T-helper 1 cell treated with Interleukin-12 subunit alpha and Interleukin-12 subunit beta and Interleukin-4 antibody, amounts not matched to agents 30 μg/mL and 1 μg/mL, for 36 hours (primary cell): Measurements from ENCODE around the gene ISOC2.
A peak's percentile ranks its signal among the peaks of the same experiment; 100 is the strongest.

Experiments
- H3K27ac Mint-ChIP-seq: one replicate; pipeline ENCODE4 v1.8.0; 2021; ENCODE audit warnings: mild to moderate bottlenecking, mixed read lengths
- H3K27me3 Mint-ChIP-seq: one replicate; pipeline ENCODE4 v1.8.0; 2021; ENCODE audit warnings: low read depth, mixed read lengths
- H3K36me3 Mint-ChIP-seq: one replicate; pipeline ENCODE4 v1.8.0; 2021; ENCODE audit warnings: low read depth, mixed read lengths
- H3K4me1 Mint-ChIP-seq: one replicate; pipeline ENCODE4 v1.8.0; 2021; ENCODE audit warnings: low read depth, mixed read lengths
- H3K4me3 Mint-ChIP-seq: one replicate; pipeline ENCODE4 v1.8.0; 2021; ENCODE audit warnings: mild to moderate bottlenecking, moderate library complexity, mixed read lengths
- H3K9me3 Mint-ChIP-seq: one replicate; pipeline ENCODE4 v1.8.0; 2021; ENCODE audit warnings: mixed read lengths

The ISOC2 gene

DNA sequence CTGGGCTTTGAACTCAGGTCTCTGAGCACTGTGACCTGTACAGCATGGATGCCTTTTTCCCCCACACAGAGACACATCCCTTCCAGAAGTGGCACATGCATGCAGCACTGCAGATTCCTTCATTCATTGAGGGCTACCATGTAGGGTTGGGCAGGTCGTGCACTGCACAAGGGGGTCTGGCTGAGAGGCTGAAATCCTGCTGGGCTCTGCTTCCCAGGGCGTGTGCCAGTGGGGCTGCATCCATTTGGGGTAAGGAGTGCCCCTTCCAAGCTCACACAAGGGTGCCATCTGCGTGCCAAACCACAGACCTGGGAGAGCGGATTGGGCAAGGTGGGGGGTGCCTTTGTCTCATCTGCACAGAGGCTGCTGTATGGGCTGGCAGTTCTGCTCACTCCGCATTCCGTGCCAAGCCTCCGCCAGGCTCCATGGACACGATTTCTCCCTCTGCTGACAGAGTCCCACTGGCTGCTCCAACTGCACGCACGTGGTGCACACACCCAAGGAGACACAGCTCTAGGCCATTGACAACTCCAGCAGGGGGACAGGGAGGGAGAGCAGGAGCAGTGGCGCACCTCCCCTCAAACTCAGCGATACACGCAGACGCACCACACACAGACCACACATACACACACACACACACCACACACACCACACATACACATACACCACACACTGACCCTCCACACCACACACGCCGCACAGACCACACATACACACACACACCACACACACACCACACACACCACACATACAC, 13.8 kb downstream of the ISOC2 start:
- Mint-ChIP-seq H3K4me1 (peaks cover 3% of the 10 kb centered on the region), H3K4me3 (no peak overlapping the region), H3K27me3 (peaks cover 50% of the 10 kb centered on the region), H3K9me3 (no peaks in the 10 kb centered on the region), H3K27ac (no peak overlapping the region), H3K36me3 (no peaks in the 10 kb centered on the region)

DNA sequence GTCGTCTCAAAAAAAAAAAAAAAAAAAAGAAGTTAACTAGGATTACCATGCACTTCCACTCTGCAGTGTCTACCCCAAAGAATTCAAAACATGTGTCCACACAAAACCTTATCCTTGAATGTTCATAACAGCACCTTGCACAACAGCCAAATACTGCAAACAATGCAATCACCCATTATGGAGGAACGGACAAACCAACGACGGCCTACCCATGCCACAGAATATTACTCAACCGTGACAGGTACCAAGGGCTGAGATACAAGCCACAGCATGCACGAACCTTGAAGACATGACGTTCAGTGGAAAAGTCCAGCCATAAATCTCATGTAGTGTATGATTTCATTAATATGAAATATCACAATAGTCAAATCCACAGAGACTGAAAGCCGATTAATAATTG, 15.4 kb downstream of the ISOC2 start:
- Mint-ChIP-seq H3K4me3 (no peak overlapping the region), H3K9me3 (no peaks in the 10 kb centered on the region), H3K4me1 (peaks cover 8% of the 10 kb centered on the region), H3K27ac (no peak overlapping the region), H3K36me3 (no peaks in the 10 kb centered on the region), H3K27me3 (peaks cover 49% of the 10 kb centered on the region)

DNA sequence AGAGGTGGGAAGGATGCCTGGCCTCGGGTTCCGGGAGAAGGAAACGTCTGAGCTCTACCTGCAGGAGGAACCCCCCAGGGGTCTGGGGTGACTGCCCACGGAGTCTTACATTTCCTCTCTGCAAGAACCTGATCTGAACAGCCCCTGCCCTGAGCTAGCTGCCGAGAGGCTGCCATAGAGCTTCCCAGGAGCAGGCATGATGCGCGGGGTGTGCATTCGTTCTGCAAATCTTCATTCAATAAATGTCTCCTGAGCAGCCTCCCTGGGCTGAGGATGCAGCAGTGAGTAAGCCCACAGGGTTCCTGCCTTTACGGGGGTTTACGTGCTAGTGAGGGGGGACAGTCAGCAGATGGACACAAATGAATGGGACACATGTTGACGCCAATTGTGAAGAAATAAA, 16.8 kb downstream of the ISOC2 start:
- H3K4me3 Mint-ChIP-seq: no peak overlapping the region
- H3K4me1 Mint-ChIP-seq: peaks cover 11% of the 10 kb centered on the region
- H3K27me3 Mint-ChIP-seq: peaks cover 52% of the 10 kb centered on the region

DNA sequence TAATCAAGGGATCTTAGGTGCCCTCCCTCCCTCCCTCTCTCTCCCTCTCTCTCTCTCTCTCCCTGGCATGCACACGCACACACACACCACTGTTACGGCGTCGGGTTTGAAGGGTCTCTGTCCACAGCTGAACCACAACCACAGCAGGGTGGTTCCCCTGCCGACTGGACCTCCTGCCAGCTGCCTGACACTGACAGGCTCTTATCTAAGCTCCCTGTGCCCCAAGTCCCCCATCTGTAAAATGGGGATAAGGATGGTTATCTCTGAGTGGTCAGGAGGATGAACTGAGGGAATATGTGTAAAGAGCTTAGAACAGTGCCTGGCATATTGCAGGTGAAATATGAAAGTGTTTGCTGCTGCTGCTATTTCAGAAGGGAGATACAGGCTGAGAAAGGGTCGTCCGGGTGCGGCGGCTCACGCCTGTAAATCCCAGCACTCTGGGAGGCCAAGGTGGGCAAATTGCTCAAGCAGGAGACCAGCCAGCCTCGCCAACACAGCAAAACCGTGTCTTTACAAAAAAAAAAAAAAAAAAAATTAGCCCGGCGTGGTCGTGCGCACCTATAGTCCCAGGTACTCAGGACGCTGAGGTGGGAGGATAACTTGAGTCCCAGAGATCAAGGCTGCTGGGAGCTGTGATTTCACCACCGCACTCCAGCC, 17.5 kb downstream of the ISOC2 start:
- no peak overlapping the region for H3K4me3 Mint-ChIP-seq
- H3K36me3 Mint-ChIP-seq: no peaks in the 10 kb centered on the region
- peaks cover 11% of the 10 kb centered on the region for H3K4me1 Mint-ChIP-seq
- no peaks in the 10 kb centered on the region for H3K9me3 Mint-ChIP-seq
- H3K27ac Mint-ChIP-seq: no peak overlapping the region
- H3K27me3 Mint-ChIP-seq: peaks cover 58% of the 10 kb centered on the region

More for the DNA sequence above, 16.8 kb downstream of the ISOC2 start:
- H3K36me3 Mint-ChIP-seq: no peaks in the 10 kb centered on the region
- no peaks in the 10 kb centered on the region for H3K9me3 Mint-ChIP-seq
- H3K27ac Mint-ChIP-seq: no peak overlapping the region

DNA sequence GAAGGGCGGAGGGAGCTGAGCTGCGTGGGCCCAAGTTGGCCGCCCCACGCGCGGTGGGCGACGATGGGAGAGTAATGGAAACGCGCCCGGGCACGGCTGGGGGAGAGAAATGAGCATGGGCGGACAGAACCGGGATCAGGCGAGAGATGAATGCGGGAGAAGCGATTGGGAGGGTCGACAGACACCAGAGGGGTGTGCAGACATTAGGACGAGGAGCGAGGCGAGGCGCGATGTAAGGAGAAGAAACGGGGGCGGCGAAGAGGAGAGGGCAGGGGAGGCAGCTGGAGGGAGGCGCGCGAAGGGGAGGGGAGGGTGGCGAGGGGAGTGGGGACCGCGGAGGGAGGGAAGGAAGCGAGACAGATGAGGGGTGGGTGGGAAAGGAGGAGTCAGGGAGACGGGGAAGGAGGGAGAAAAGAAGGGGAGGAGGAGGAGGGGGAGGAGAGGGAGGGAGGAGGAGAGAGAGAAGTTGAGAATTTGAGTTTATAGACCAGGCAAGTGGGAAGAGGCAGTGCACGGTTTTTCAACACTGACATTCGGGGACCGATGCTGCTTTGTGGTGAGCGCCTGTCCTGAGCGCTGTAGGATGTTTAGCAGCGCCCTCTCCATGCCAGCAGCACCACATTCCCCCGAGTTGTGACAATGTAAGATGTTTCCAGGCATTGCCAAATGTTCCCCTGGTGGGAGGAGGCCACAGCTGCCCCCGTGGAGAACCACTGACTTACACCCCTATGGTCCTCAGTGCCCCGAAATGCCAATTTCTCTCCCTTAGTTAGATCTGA, 18.2 kb downstream of the ISOC2 start, which contains the start of gene SHISA7:
Gene SHISA7 (minus strand): TSS at position 256 of the 779 bp plus-strand sequence. CDS start 437 bp downstream, outside the sequence.
- Mint-ChIP-seq H3K36me3 (no peaks in the 10 kb centered on the region), H3K27me3 (peaks cover 61% of the 10 kb centered on the region), H3K4me1 (peaks cover 11% of the 10 kb centered on the region), H3K9me3 (no peaks in the 10 kb centered on the region), H3K4me3 (no peak within 1 kb of the TSS), H3K27ac (no peak within 1 kb of the TSS)

DNA sequence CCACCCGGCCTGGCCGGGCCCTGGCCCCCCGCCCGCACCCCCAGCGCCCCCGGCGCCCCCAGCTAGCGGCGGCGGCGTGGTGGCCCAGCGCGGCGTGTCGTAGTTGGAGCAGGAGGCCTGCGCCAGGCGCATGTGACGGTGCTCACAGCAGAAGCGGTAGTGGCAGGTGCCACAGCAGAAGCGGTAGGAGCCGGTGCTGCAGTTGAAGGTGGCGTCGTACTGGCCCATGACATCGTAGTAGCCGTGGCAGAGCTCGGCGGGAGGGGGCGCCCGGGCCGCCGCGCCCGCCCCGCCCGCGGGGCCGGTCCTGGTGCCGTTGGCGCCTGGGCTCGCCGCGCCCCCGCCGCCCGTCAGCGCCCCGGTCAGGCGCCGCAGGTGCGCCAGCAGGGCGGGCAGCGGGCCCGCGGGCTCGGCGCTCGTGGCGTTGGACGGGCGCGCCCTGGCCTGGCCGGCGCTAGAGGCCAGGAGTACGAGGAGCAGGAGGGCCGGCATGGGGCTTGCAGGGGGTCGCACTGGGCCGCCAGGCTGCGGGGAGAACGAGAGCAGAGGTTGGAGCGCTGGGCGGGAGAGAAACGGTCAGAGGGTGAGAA, 19.0 kb downstream of the ISOC2 start:
- Mint-ChIP-seq H3K4me3 (no peak overlapping the region), H3K27me3 (peaks cover 63% of the 10 kb centered on the region), H3K9me3 (no peaks in the 10 kb centered on the region), H3K36me3 (no peaks in the 10 kb centered on the region), H3K27ac (no peak overlapping the region), H3K4me1 (peaks cover 11% of the 10 kb centered on the region)

DNA sequence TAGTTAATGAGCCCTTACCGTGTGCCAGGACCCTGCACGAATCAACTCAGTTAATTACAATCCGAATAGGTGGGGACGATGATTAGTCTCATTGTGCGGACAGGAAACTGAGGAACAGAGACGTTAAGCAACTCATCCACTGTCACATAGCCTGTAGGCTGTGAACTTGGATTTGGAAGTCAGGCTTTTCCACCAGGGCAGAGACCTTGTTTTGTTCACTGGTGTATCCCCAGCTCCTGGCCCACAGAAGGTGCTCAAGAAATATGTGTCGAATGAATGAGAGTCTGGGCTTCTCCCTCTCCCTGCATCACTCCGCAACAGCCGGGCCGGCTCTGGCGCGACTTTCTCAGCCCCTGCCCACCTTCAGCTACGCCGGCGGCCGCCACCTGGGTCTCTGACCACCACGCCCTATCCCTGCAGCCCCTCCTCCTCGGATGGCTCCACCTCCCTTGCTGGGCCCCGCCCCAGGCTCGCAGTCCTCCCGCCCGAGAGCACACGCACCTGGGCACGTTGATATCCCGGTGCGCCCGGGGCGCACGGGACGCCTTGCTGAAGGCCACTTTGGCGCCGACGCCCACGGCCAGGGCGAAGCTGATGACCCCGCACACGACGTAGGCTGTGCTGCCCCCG, 19.6 kb downstream of the ISOC2 start:
- H3K27me3 Mint-ChIP-seq: peaks cover 70% of the 10 kb centered on the region
- H3K27ac Mint-ChIP-seq: no peak overlapping the region
- H3K4me3 Mint-ChIP-seq: no peak overlapping the region
- peaks cover 12% of the 10 kb centered on the region for H3K4me1 Mint-ChIP-seq
- H3K9me3 Mint-ChIP-seq: no peaks in the 10 kb centered on the region
- no peaks in the 10 kb centered on the region for H3K36me3 Mint-ChIP-seq

DNA sequence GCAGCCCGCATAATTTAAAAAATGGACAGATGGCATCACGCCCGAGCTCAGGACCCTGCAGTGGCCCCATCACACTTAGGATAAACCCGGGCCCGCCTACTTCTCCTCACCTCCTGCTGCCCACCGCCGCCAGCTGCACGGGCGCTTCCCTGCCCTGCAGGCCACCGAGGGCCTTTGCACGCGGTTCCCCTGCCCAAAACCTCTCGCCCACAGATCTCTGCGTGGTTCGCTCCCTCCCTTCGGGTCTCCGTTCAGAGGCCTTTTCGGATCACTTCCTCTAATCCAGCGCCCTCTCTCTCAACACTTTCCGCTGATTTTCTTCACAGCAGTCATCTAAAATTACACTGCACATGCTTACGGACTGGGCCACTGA, 20.1 kb downstream of the ISOC2 start:
- Mint-ChIP-seq H3K27me3 (peaks cover 74% of the 10 kb centered on the region), H3K9me3 (no peaks in the 10 kb centered on the region), H3K4me1 (peaks cover 13% of the 10 kb centered on the region)

DNA sequence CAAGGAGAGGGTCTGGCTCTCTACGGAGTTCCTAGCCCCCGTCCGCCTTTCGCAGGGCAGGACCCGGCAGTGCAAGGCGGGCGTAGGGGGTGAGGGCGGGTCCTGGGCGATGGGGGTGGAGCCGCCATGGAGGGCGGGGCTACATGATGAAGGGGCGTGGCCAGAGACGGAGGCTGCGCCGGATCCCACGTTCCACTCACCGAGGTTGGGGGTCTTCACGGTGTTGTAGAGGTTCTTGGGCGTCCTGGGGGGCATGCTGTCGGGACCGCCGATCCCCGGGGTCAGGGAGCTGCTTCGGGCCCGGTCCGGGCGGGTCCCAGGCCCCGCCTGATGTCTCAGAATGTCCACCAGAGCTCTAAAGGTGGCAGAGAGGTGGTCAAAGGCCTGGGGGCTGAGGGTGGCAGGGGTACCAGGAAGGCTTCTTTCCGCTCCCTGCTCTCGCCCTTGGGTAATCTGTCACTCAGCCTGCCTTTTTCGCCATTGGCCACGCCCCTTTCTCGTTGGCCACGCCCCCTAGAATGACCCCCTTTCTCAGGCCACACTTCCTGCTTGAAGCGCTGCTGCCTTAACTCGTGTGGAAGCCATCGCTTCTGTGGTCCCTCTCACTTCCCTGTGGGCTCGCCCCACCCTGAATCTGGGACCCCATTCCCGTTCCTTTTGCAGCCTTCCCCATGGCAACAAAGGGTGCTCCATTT, 20.9 kb downstream of the ISOC2 start:
- H3K36me3 Mint-ChIP-seq: no peaks in the 10 kb centered on the region
- H3K27me3 Mint-ChIP-seq: peaks cover 68% of the 10 kb centered on the region
- H3K4me3 Mint-ChIP-seq: no peak overlapping the region
- H3K9me3 Mint-ChIP-seq: no peaks in the 10 kb centered on the region
- peaks cover 13% of the 10 kb centered on the region for H3K4me1 Mint-ChIP-seq
- H3K27ac Mint-ChIP-seq: peak overlapping the region; percentile 0

More for the DNA sequence above, 20.1 kb downstream of the ISOC2 start:
- no peak overlapping the region for H3K4me3 Mint-ChIP-seq
- H3K36me3 Mint-ChIP-seq: no peaks in the 10 kb centered on the region
- peak overlapping the region; percentile 0 for H3K27ac Mint-ChIP-seq

DNA sequence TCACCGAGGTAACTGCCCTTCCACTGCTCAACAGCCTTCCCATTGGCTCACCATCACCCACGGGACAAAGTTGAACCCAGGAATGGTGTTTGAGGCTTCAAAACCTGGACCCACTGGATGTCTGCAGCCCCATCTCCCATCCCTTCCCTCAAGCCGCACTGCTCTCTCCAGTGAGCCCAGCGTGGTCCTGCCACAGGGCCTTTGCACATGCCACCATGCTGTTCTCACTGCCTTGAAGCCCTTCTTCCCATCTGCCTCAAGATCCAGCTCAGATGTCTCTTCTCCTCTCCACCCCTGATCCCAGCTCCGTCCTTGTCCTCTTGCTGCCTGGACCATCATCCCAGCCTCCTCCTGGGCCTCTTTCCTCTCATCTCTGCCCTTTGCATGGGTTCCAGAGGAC, 22.4 kb downstream of the ISOC2 start:
- H3K4me3 Mint-ChIP-seq: no peak overlapping the region
- H3K27me3 Mint-ChIP-seq: peaks cover 55% of the 10 kb centered on the region
- no peaks in the 10 kb centered on the region for H3K36me3 Mint-ChIP-seq

DNA sequence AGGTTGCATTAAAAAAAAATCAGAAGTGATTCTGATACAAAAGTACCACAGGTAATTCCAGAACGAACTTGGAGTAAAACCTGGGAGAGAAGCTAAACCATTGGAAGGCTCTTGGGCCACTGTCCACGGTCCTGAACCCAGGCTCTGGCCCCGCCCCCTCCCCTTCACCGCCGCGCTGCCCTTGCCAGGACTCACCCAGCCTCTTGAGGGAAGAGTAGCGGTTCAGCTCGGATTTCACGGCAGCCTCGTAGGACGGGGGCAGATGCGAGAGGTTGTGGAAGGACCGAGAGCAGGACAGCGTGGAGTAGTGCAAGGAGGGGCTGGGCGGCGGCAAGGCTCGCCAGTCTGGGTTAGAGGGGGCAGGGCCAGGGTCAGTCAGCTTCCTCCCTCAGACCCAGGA, 24.0 kb downstream of the ISOC2 start:
- Mint-ChIP-seq H3K4me3 (no peak overlapping the region), H3K4me1 (peaks cover 13% of the 10 kb centered on the region), H3K27me3 (peaks cover 47% of the 10 kb centered on the region), H3K9me3 (no peaks in the 10 kb centered on the region), H3K27ac (no peak overlapping the region), H3K36me3 (no peaks in the 10 kb centered on the region)

More for the DNA sequence above, 22.4 kb downstream of the ISOC2 start:
- H3K27ac Mint-ChIP-seq: no peak overlapping the region
- no peaks in the 10 kb centered on the region for H3K9me3 Mint-ChIP-seq
- H3K4me1 Mint-ChIP-seq: peaks cover 13% of the 10 kb centered on the region

DNA sequence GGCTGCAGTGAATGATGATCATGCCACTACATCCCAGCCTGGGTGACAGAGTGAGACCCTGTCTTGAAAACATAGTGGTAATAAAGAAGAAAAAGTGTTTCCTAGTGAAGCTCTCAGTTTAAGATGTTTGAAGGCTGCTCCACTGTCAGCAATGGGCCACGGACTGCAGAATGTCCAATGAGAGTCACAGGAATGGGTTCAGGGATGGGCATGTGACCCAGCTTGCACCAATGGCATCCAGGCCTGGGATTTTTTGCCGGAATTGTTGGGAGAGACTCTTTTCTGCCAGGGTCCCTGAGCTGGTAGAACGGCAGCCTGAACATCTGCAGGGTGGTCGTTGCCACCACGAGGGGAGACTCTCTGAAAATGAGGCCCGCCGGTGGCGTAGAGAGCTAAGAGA, 24.6 kb downstream of the ISOC2 start:
- Mint-ChIP-seq H3K27ac (no peak overlapping the region), H3K36me3 (no peaks in the 10 kb centered on the region), H3K4me1 (peaks cover 13% of the 10 kb centered on the region), H3K4me3 (no peak overlapping the region), H3K9me3 (no peaks in the 10 kb centered on the region), H3K27me3 (peaks cover 49% of the 10 kb centered on the region)

DNA sequence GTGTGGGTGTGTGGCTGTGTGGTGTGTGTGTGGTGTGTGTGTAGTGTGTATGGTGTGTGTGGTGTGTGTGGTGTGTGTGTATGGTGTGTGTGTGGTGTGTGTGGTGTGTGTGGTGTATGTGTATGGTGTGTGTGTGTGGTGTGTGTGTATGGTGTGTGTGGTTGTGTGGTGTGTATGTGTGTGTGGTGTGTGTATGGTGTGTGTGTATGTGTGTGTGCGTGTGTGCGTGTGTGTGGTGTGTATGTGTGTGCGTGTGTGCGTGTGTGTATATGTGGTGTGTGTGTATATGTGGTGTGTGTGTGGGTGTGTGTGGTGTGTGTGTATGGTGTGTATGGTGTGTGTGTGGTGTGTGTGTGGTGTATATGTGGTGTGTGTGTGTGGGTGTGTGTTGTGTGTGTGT, 26.4 kb downstream of the ISOC2 start:
- H3K36me3 Mint-ChIP-seq: no peaks in the 10 kb centered on the region
- H3K27me3 Mint-ChIP-seq: peaks cover 43% of the 10 kb centered on the region
- peaks cover 7% of the 10 kb centered on the region for H3K9me3 Mint-ChIP-seq
- H3K27ac Mint-ChIP-seq: no peak overlapping the region
- H3K4me1 Mint-ChIP-seq: peaks cover 3% of the 10 kb centered on the region
- H3K4me3 Mint-ChIP-seq: no peak overlapping the region
